MM.1S (cell line): Measurements from ENCODE around the gene DDIT3.

Experiments
- DNase-seq: peaks from one replicate; pipeline ENCODE4 v3.0.0-alpha.2; 2015
- H2AFZ ChIP-seq: fragments of 300-600 bp; sonication (generic); 2 replicates; pipeline ENCODE4 v1.6.0; 2016; ENCODE audit warnings: antibody characterized with exemption, low read length
- H3F3A ChIP-seq: fragments of 300-600 bp; sonication (generic); 2 replicates; pipeline ENCODE4 v1.6.1; 2016; ENCODE audit warnings: mild to moderate bottlenecking, antibody characterized with exemption, low read length, moderate library complexity, mixed read lengths; ENCODE audit not compliant: insufficient read depth
- H3K27ac ChIP-seq: fragments of 300-600 bp; sonication (generic); 2 replicates; pipeline ENCODE4 v1.5.1; 2016; ENCODE audit warnings: mild to moderate bottlenecking, low read length
- H3K27me3 ChIP-seq: fragments of 300-600 bp; sonication (generic); replicated peaks from 2 replicates; pipeline ENCODE4 v1.6.0; 2016; ENCODE audit warnings: low read length; ENCODE audit not compliant: insufficient read depth
- H3K36me3 ChIP-seq: fragments of 300-600 bp; sonication (generic); replicated peaks from 2 replicates; pipeline ENCODE4 v1.6.1; 2016; ENCODE audit warnings: mild to moderate bottlenecking, low read length, mixed read lengths; ENCODE audit not compliant: insufficient read depth
- H3K4me1 ChIP-seq: fragments of 300-600 bp; sonication (generic); 2 replicates; pipeline ENCODE4 v1.6.1; 2016; ENCODE audit warnings: low read length, mixed read lengths
- H3K4me2 ChIP-seq: fragments of 300-600 bp; sonication (generic); 2 replicates; pipeline ENCODE4 v1.6.0; 2016; ENCODE audit warnings: low read depth, low read length
- H3K4me3 ChIP-seq: fragments of 300-600 bp; sonication (generic); 2 replicates; pipeline ENCODE4 v1.5.1; 2016; ENCODE audit warnings: low read length, mixed read lengths
- H3K79me2 ChIP-seq: fragments of 300-600 bp; sonication (generic); 2 replicates; pipeline ENCODE4 v1.6.1; 2016; ENCODE audit warnings: mixed run types, low read length, mixed read lengths
- H3K9ac ChIP-seq: fragments of 300-600 bp; sonication (generic); 2 replicates; pipeline ENCODE4 v1.6.1; 2016; ENCODE audit warnings: low read length, mixed read lengths
- H3K9me2 ChIP-seq: fragments of 300-600 bp; sonication (generic); replicated peaks from 2 replicates; pipeline ENCODE4 v1.6.1; 2016; ENCODE audit warnings: mild to moderate bottlenecking, low read length, mixed read lengths; ENCODE audit not compliant: insufficient read depth
- H3K9me3 ChIP-seq: fragments of 300-600 bp; sonication (generic); replicated peaks from 2 replicates; pipeline ENCODE4 v1.6.1; 2016; ENCODE audit warnings: mild to moderate bottlenecking, low read length, mixed read lengths; ENCODE audit not compliant: insufficient read depth
- H4K20me1 ChIP-seq: fragments of 300-600 bp; sonication (generic); 2 replicates; pipeline ENCODE4 v1.6.1; 2016; ENCODE audit warnings: mild to moderate bottlenecking, low read length, moderate library complexity, mixed read lengths; ENCODE audit not compliant: insufficient read depth
- EZH2 ChIP-seq: fragments of 300-600 bp; sonication (generic); optimal IDR thresholded peaks from 2 replicates; pipeline ENCODE3; 2017; ENCODE audit warnings: low read depth, mild to moderate bottlenecking, antibody characterized with exemption, low read length, mixed read lengths
- EZH2phosphoT487 ChIP-seq: fragments of 300-600 bp; sonication (generic); IDR thresholded peaks from 2 replicates; pipeline ENCODE4 v1.6.1; 2018; ENCODE audit warnings: antibody characterized with exemption, low read length
- TF ChIP-seq, protein P1 (sequence below): fragments of 300-600 bp; sonication (generic); IDR thresholded peaks from 2 replicates; pipeline ENCODE4 v1.5.1; 2016; ENCODE audit warnings: antibody characterized with exemption, low read length, mixed read lengths

Gene DDIT3

DNA sequence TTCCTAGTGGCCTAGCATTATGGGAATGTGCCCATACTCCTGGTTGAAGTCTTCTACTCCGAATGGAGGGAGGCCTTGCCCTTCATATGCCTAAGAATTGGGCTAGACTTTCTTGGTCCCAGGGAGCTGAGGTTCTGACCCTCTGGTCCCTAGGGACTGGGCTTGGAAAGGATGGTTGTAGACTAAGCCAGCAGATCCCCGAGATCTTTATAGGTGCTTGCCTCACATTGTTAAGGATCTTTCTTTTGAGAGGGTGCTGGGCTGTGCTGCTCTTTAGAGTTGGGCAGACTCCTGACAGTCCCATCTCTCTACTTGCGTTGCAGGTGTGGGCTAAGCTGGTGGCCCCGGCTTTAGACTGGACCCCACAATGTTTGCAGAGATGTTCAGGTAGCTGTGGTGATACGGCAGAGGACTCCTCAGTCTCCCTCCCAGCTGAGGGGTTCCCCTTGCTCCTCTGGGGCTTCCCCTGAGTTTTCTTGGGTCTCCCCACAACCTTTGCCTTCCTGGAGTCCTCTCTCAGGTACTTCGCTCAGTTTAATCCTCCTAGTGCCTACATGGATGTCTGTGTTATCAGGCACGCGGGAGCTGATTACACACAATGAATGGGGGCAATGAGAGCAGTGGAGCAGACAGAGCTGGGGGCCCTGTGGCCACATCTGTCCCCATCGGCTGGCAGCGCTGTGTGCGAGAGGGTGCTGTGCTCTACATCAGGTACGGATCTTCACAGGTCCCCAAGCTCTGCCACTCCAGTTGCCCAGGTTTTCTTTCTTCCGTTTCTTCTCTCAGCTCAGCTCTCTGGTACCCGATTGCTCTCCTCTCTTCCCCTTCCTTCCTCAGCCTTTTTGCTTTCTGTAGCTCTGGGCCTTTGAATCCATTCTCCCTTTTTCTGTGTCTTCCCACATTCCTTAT lies 3.6 kb upstream of the DDIT3 start:
- Histone ChIP-seq H3K4me2 (peak overlapping the region; percentile 84), H3K79me2 (peaks cover 47% of the 10 kb centered on the region), H2AFZ (no peak overlapping the region), H3K9me3 (no peaks in the 10 kb centered on the region), H3K27ac (no peak overlapping the region), H3K4me3 (peak overlapping the region; percentile 87), H4K20me1 (no peaks in the 10 kb centered on the region), H3K36me3 (peaks cover 4% of the 10 kb centered on the region; the same call in 1 of the 2 replicates), H3K4me1 (peaks cover 16% of the 10 kb centered on the region), H3K9ac (peak overlapping the region; percentile 73; the same call in 1 of the 2 replicates), H3K9me2 (no peaks in the 10 kb centered on the region), H3F3A (peaks cover 32% of the 10 kb centered on the region), H3K27me3 (no peaks in the 10 kb centered on the region)
- TF ChIP-seq, protein P1, sequence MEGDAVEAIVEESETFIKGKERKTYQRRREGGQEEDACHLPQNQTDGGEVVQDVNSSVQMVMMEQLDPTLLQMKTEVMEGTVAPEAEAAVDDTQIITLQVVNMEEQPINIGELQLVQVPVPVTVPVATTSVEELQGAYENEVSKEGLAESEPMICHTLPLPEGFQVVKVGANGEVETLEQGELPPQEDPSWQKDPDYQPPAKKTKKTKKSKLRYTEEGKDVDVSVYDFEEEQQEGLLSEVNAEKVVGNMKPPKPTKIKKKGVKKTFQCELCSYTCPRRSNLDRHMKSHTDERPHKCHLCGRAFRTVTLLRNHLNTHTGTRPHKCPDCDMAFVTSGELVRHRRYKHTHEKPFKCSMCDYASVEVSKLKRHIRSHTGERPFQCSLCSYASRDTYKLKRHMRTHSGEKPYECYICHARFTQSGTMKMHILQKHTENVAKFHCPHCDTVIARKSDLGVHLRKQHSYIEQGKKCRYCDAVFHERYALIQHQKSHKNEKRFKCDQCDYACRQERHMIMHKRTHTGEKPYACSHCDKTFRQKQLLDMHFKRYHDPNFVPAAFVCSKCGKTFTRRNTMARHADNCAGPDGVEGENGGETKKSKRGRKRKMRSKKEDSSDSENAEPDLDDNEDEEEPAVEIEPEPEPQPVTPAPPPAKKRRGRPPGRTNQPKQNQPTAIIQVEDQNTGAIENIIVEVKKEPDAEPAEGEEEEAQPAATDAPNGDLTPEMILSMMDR, result no peak
- TF ChIP-seq EZH2phosphoT487 (no peak), EZH2 (no peak)
- peak; percentile 5 for DNase-seq

DNA sequence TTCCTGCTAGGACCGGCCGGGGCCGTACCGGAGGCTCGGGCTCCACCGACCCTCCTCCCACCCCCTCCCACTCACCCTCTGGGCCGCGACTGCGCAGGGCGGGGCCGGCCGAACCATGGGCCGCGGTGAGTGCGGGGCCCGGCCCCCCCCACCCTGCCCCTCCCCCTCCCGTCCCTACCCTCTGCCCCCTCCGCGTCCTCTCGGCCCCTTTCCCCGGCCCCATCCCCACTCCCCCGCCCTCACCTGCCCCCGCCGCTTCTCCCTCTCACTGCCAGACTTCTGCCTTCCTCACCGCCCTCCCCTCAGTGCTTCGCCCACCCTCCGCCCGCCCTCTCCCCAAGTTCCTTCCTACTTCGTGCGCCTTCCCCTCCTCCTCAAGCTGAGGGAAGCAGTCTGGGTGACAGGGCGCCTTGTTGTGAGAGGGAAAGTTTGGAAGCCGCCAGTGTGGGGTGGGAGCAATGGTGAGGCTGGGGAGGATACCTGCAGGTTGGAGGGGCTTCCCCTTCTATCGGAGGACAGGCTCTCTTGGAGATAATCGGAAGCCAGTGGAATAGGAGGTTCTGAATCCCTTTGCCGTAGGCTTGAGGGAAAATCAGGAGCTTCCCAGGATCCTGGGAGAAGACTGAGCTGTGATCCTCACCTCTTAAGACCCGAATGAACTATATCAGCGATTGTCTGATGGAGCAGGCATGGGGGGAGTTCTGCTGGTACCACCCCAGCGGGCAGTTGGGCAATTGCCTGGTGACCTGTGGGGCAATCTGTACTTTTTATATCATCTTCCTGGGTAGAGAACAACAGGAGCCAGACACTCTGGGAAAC lies 2.8 kb upstream of the DDIT3 start:
- no peaks in the 10 kb centered on the region for H3K9me3 ChIP-seq
- H3K27ac ChIP-seq, result peak overlapping the region; percentile 25; the same call in 1 of the 2 replicates
- peaks cover 32% of the 10 kb centered on the region for H3F3A ChIP-seq
- H4K20me1 ChIP-seq, result no peaks in the 10 kb centered on the region
- peak overlapping the region; percentile 73 for H3K9ac ChIP-seq
- H3K9me2 ChIP-seq, result no peaks in the 10 kb centered on the region
- H3K4me2 ChIP-seq, result peak overlapping the region; percentile 84
- H3K36me3 ChIP-seq, result peaks cover 4% of the 10 kb centered on the region; the same call in 1 of the 2 replicates
- H3K4me1 ChIP-seq, result peaks cover 21% of the 10 kb centered on the region
- peak overlapping the region; percentile 87 for H3K4me3 ChIP-seq
- H3K27me3 ChIP-seq, result no peaks in the 10 kb centered on the region
- DNase-seq, result peak; percentile 11
- peak overlapping the region; percentile 55; the same call in 1 of the 2 replicates for H2AFZ ChIP-seq
- TF ChIP-seq EZH2 (no peak), EZH2phosphoT487 (no peak)
- TF ChIP-seq, protein P1, result no peak
- peaks cover 55% of the 10 kb centered on the region for H3K79me2 ChIP-seq

DNA sequence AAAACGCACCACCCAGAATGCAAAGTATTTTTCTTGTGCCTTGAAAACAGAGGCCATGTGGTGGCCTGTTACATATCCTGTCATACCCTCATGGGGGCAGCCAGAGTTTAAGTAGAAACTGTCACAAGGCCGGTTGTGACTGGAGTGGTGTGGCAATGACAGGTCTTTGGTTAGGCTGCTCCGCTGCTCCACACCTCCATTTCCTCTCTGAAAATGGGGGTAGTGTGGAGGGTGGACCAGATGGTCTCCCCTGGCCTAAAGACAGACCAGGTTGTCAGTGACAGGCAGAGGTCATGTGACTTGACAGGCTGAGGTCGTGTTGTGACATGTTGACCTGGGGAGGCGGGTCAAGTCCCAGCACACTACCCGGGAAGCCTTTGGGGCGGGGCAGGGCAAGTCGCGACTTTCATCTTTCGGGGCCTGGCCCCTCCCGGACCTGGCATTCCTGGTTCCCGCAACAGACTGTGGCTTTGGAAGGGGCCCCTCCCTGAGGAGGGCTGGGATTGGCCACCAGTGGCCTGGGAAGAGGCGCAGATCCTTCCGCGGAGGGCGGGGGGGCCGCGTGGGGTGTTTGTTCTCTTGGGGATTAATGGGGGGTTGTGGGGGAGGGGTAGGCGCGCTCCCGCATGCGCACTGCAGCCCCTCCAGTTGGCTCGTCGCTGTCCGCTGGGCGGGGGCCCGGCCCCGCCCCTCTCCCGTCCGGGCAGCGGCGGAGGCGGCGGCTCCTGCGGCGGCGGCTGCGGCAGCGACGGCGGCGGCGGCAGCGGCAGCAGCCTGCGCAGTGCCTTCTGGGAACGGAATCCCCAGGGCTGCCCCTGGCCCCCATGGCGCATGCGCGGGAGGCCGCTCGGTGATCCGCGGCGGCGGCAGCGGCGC lies 1.9 kb upstream of the DDIT3 start, which contains the start of gene MBD6:
MBD6 (plus strand) TSS at position 814 of the 876 bp plus-strand sequence. CDS start 1,480 bp downstream, outside the sequence.
- H3K79me2 ChIP-seq, result peaks cover 64% of the 10 kb centered on the region
- H3K36me3 ChIP-seq, result no peaks in the 10 kb centered on the region
- H3K9me2 ChIP-seq, result no peaks in the 10 kb centered on the region
- no peaks in the 10 kb centered on the region for H3K9me3 ChIP-seq
- peak within 1 kb of the TSS; percentile 84 for H3K4me2 ChIP-seq
- peaks cover 34% of the 10 kb centered on the region for H3F3A ChIP-seq
- H3K4me3 ChIP-seq, result peak within 1 kb of the TSS; percentile 87
- no peak for TF ChIP-seq EZH2
- TF ChIP-seq EZH2phosphoT487, result no peak
- TF ChIP-seq, protein P1, result 0 out of 2 replicates have a peak, but pooled peaks have one; percentile 10
- peaks cover 23% of the 10 kb centered on the region for H3K4me1 ChIP-seq
- peak within 1 kb of the TSS; percentile 73 for H3K9ac ChIP-seq
- peak; percentile 93 for DNase-seq
- H3K27ac ChIP-seq, result peak within 1 kb of the TSS; percentile 92
- H2AFZ ChIP-seq, result peak within 1 kb of the TSS; percentile 55
- no peaks in the 10 kb centered on the region for H3K27me3 ChIP-seq
- H4K20me1 ChIP-seq, result no peaks in the 10 kb centered on the region
